H9 (cell line): ENCODE measurements around the gene GAK. TPM values are rescaled to one million over a fixed set of nuclear protein-coding genes. Genes with fewer than 3 reads are reported as not detected.

Source experiments
- DNase-seq: peaks from one replicate; pipeline ENCODE4 v3.0.0-alpha.2; 2017
- H2AFZ ChIP-seq: one replicate; pipeline ENCODE4 v1.6.1; 2013; ENCODE audit warnings: mild to moderate bottlenecking, low read length, control low read depth, moderate library complexity
- H2AK5ac ChIP-seq: 2 replicates; pipeline ENCODE4 v1.6.1; 2013; ENCODE audit warnings: low read length, control low read depth, mixed read lengths; ENCODE audit not compliant: insufficient read length
- H2BK120ac ChIP-seq: one replicate; pipeline ENCODE4 v1.6.1; 2013; ENCODE audit warnings: low read depth, mild to moderate bottlenecking, low read length, control low read depth, inconsistent platforms; ENCODE audit not compliant: poor library complexity, severe bottlenecking
- H2BK12ac ChIP-seq: 2 replicates; pipeline ENCODE4 v1.6.1; 2013; ENCODE audit warnings: low read length, control low read depth, mixed read lengths, low read depth; ENCODE audit not compliant: insufficient read length
- H2BK15ac ChIP-seq: 2 replicates; pipeline ENCODE4 v1.6.1; 2013; ENCODE audit warnings: low read depth, low read length, control low read depth
- H2BK20ac ChIP-seq: one replicate; pipeline ENCODE4 v1.6.1; 2013; ENCODE audit warnings: low read depth, mild to moderate bottlenecking, low read length, control low read depth, inconsistent platforms; ENCODE audit not compliant: poor library complexity, severe bottlenecking
- H2BK5ac ChIP-seq: 2 replicates; pipeline ENCODE4 v1.6.1; 2013; ENCODE audit warnings: low read length, control low read depth, mixed read lengths; ENCODE audit not compliant: insufficient read length
- H3K14ac ChIP-seq: 2 replicates; pipeline ENCODE4 v1.6.1; 2013; ENCODE audit warnings: low read length, control low read depth; ENCODE audit not compliant: insufficient read depth
- H3K18ac ChIP-seq: 2 replicates; pipeline ENCODE4 v1.6.1; 2013; ENCODE audit warnings: low read depth, mild to moderate bottlenecking, mixed read lengths, low read length, control low read depth; ENCODE audit not compliant: insufficient read length
- H3K23ac ChIP-seq: 2 replicates; pipeline ENCODE4 v1.6.1; 2013; ENCODE audit warnings: low read length, control low read depth, mixed read lengths, low read depth; ENCODE audit not compliant: insufficient read length
- H3K23me2 ChIP-seq: 2 replicates; pipeline ENCODE4 v1.6.1; 2013; ENCODE audit warnings: low read depth, mild to moderate bottlenecking, mixed read lengths, low read length, control low read depth; ENCODE audit not compliant: insufficient read length, poor library complexity, severe bottlenecking
- H3K27ac ChIP-seq: 2 replicates; pipeline ENCODE4 v1.5.1; 2013; ENCODE audit warnings: low read length, control low read depth, mixed read lengths, low read depth; ENCODE audit not compliant: insufficient read length
- H3K27me3 ChIP-seq: 2 replicates; pipeline ENCODE4 v1.6.1; 2013; ENCODE audit warnings: low read length, control low read depth, inconsistent platforms; ENCODE audit not compliant: insufficient read depth
- H3K4ac ChIP-seq: 2 replicates; pipeline ENCODE4 v1.6.1; 2013; ENCODE audit warnings: low read depth, mild to moderate bottlenecking, control low read depth, inconsistent platforms, low read length, moderate library complexity
- H3K4me1 ChIP-seq: 2 replicates; pipeline ENCODE4 v1.6.1; 2013; ENCODE audit warnings: low read length, control low read depth, inconsistent platforms; ENCODE audit not compliant: insufficient read depth
- H3K4me2 ChIP-seq: 2 replicates; pipeline ENCODE4 v1.6.1; 2013; ENCODE audit warnings: low read length, control low read depth, mixed read lengths; ENCODE audit not compliant: insufficient read length, insufficient read depth
- H3K56ac ChIP-seq: 2 replicates; pipeline ENCODE4 v1.6.1; 2013; ENCODE audit warnings: low read depth, mild to moderate bottlenecking, mixed read lengths, low read length, control low read depth; ENCODE audit not compliant: insufficient read length
- H3K79me1 ChIP-seq: 2 replicates; pipeline ENCODE4 v1.6.1; 2013; ENCODE audit warnings: low read depth, mild to moderate bottlenecking, moderate library complexity, low read length, control low read depth, inconsistent platforms; ENCODE audit not compliant: insufficient read depth, poor library complexity, severe bottlenecking
- H3K79me2 ChIP-seq: 2 replicates; pipeline ENCODE4 v1.6.1; 2013; ENCODE audit warnings: low read length, control low read depth, inconsistent platforms; ENCODE audit not compliant: insufficient read depth
- H3K9ac ChIP-seq: 2 replicates; pipeline ENCODE4 v1.6.1; 2013; ENCODE audit warnings: low read length, control low read depth, mixed read lengths; ENCODE audit not compliant: insufficient read length; ENCODE audit errors: extremely low read depth
- H3K9me3 ChIP-seq: one replicate; pipeline ENCODE4 v1.6.1; 2013; ENCODE audit warnings: low read depth, low read length, inconsistent platforms; ENCODE audit not compliant: control insufficient read depth
- H3T11ph ChIP-seq: one replicate; pipeline ENCODE4 v1.6.1; 2013; ENCODE audit warnings: mild to moderate bottlenecking, low read length, control low read depth, inconsistent platforms
- H4K20me1 ChIP-seq: one replicate; pipeline ENCODE4 v1.6.1; 2013; ENCODE audit not compliant: control insufficient read depth, insufficient read length, insufficient read depth
- H4K5ac ChIP-seq: 2 replicates; pipeline ENCODE4 v1.6.1; 2013; ENCODE audit warnings: low read depth, mild to moderate bottlenecking, mixed read lengths, low read length, control low read depth; ENCODE audit not compliant: insufficient read length
- H4K8ac ChIP-seq: replicated peaks from 2 replicates; pipeline ENCODE4 v1.6.1; 2013; ENCODE audit warnings: low read length, control low read depth, mixed read lengths, low read depth; ENCODE audit not compliant: insufficient read length
- H4K91ac ChIP-seq: 2 replicates; pipeline ENCODE4 v1.6.1; 2013; ENCODE audit warnings: low read depth, mild to moderate bottlenecking, moderate library complexity, mixed read lengths, low read length, control low read depth; ENCODE audit not compliant: insufficient read length
- H3K27ac Mint-ChIP-seq, 3 experiments: 2 replicates in 2 of 3; 3 replicates in 1 of 3; pipeline ENCODE4 v1.8.0; 2020 to 2021; ENCODE audit warnings: mixed read lengths in 3 of 3, mild to moderate bottlenecking in 1 of 3, moderate library complexity in 1 of 3
- H3K27me3 Mint-ChIP-seq: 2 replicates; pipeline ENCODE4 v1.8.0; 2021; ENCODE audit warnings: low read depth, mild to moderate bottlenecking, moderate library complexity, mixed read lengths
- H3K36me3 Mint-ChIP-seq, 3 experiments: 2 replicates in 2 of 3; 3 replicates in 1 of 3; pipeline ENCODE4 v1.8.0; 2020 to 2021; ENCODE audit warnings: low read depth in 3 of 3, mixed read lengths in 3 of 3; ENCODE audit not compliant: insufficient read depth in 1 of 3
- H3K4me1 Mint-ChIP-seq, 2 experiments: 2 replicates each; pipeline ENCODE4 v1.8.0; 2020; ENCODE audit warnings: mixed read lengths in 2 of 2
- H3K4me3 Mint-ChIP-seq, 2 experiments: 2 replicates in 1 of 2; 3 replicates in 1 of 2; pipeline ENCODE4 v1.8.0; 2020 to 2021; ENCODE audit warnings: mild to moderate bottlenecking in 2 of 2, mixed read lengths in 2 of 2, moderate library complexity in 1 of 2
- H3K9me3 Mint-ChIP-seq, 2 experiments: 2 replicates in 1 of 2; 3 replicates in 1 of 2; pipeline ENCODE4 v1.8.0; 2020; ENCODE audit warnings: mild to moderate bottlenecking in 2 of 2, mixed read lengths in 2 of 2, moderate library complexity in 1 of 2
- CTCF ChIP-seq: fragments of 200-600 bp; sonication (generic); conservative IDR thresholded peaks from 3 replicates; pipeline ENCODE4 v1.8.0; 2021; ENCODE audit warnings: antibody characterized with exemption, mild to moderate bottlenecking
- WGBS: extraction: QIAGEN DNeasy Blood & Tissue Kit; methylation state at CpG from one replicate; pipeline ENCODE4 v1.1.7; 2013; ENCODE audit warnings: missing lambda C conversion rate, low lambda C conversion rate, mixed read lengths; ENCODE audit not compliant: insufficient read length; ENCODE audit errors: extremely low coverage; 5-methylcytosine and 5-hydroxymethylcytosine counted together
- total RNA-seq: library from RNA; stranded (reverse); gene quantifications from 2 replicates; pipeline ENCODE4 v1.2.1, GENCODE V29; 2021

The GAK gene
- total RNA-seq, 1 experiment from 2014 or later: 80.7 TPM

- WGBS: no CpG with 5 or more reads among the region's 23 CpGs
- H3K9me3 Mint-ChIP-seq: no peaks in the 10 kb centered on the region
- no peak overlapping the region for H3K27ac Mint-ChIP-seq
- H4K5ac ChIP-seq: no peak overlapping the region
- H2BK15ac ChIP-seq: no peak overlapping the region
- no peaks in the 10 kb centered on the region for H3K36me3 Mint-ChIP-seq
- DNase-seq: no peak
- H2BK5ac ChIP-seq: no peak overlapping the region
- no peaks in the 10 kb centered on the region for H3K79me1 ChIP-seq
- no peak overlapping the region for H3K23ac ChIP-seq
- no peak for TF ChIP-seq CTCF
- no peaks in the 10 kb centered on the region for H3K9me3 ChIP-seq
- H3K4ac ChIP-seq: no peak overlapping the region
- H3K23me2 ChIP-seq: peaks cover 5% of the 10 kb centered on the region
- H4K91ac ChIP-seq: no peak overlapping the region
- H4K8ac ChIP-seq: no peak overlapping the region
- H2AFZ ChIP-seq: no peak overlapping the region
- peaks cover 3% of the 10 kb centered on the region; the same call in 1 of the 2 replicates for H3K27me3 ChIP-seq
- no peak overlapping the region for H2BK120ac ChIP-seq
- no peak overlapping the region for H3K9ac ChIP-seq
- H3K14ac ChIP-seq: no peak overlapping the region
- no peak overlapping the region for H3K4me2 ChIP-seq
- no peak overlapping the region for H3K56ac ChIP-seq
- no peak overlapping the region for H3K18ac ChIP-seq
- no peak overlapping the region for H2BK20ac ChIP-seq
- no peaks in the 10 kb centered on the region for H3K4me1 ChIP-seq
- peaks cover 5% of the 10 kb centered on the region for H3K27me3 Mint-ChIP-seq
- no peaks in the 10 kb centered on the region for H3K79me2 ChIP-seq
- H3T11ph ChIP-seq: no peak overlapping the region
- no peak overlapping the region for H2BK12ac ChIP-seq
- H3K27ac ChIP-seq: no peak overlapping the region
- no peak overlapping the region for H3K4me3 Mint-ChIP-seq
- H2AK5ac ChIP-seq: no peak overlapping the region
- peaks cover 0 to 2% of the 10 kb centered on the region in 2 experiments; a peak in 1 of 4 replicates for H3K4me1 Mint-ChIP-seq
- no peaks in the 10 kb centered on the region for H4K20me1 ChIP-seq
Measured at GRCh38 chr4:968621-969394, 36.7 kb upstream of the GAK start.
